H1 (cell line): Measurements from ENCODE around the gene RGS11. TPM values are rescaled to one million over a fixed set of nuclear protein-coding genes. Genes with fewer than 3 reads are reported as not detected.

ENCODE experiments used
- CEBPB ChIP-seq: IDR thresholded peaks from 2 replicates; pipeline ENCODE4 v1.6.1; 2012; ENCODE audit warnings: low read depth, low read length
- JUND ChIP-seq: IDR thresholded peaks from 2 replicates; pipeline ENCODE4 v1.6.1; 2011; ENCODE audit warnings: mild to moderate bottlenecking, improper control_type of control experiment, low read length
- SIX5 ChIP-seq: IDR thresholded peaks from 2 replicates; pipeline ENCODE4 v1.6.1; 2011; ENCODE audit warnings: mild to moderate bottlenecking, low read depth, low read length
- TAF7 ChIP-seq: optimal IDR thresholded peaks from 2 replicates; pipeline ENCODE3; 2011; ENCODE audit warnings: low read depth, mild to moderate bottlenecking, inconsistent platforms, low read length, moderate library complexity, borderline replicate concordance
- polyA plus RNA-seq, 7 experiments: library from polyadenylated mRNA; depleted of rRNA in 3 of 7; stranded (reverse) in 5 of 7; unstranded in 2 of 7; fragments of >200 nt in 5 of 7; fragments of 200-250 nt in 2 of 7; gene quantifications; 1 replicate in 5 of 7; 2 replicates in 1 of 7; 4 replicates in 1 of 7; pipeline versions ENCODE4 v1.2.1 to v1.2.3, GENCODE V29; 2011 to 2013; ENCODE audit warnings: missing spikeins in 2 of 7, mixed read lengths in 2 of 7
- total RNA-seq: library from RNA; stranded (reverse); fragmentation: NEBNext Ultra II Directional; extraction: Animal tissue kit (Norgen Biotek cat#: 25700); gene quantifications from 2 replicates; pipeline ENCODE4 v1.2.1, GENCODE V29; 2021
- TF ChIP-seq, protein P1 (sequence below): fragments of 300-600 bp; sonication (generic); IDR thresholded peaks from 2 replicates; pipeline ENCODE4 v1.7.1; 2012; ENCODE audit warnings: low read length, moderate library complexity, mild to moderate bottlenecking, inconsistent platforms; ENCODE audit not compliant: insufficient replicate concordance
- TF ChIP-seq, protein P2 (sequence below), 3 experiments: IDR thresholded peaks; 1 replicate in 2 of 3; 2 replicates in 1 of 3; pipeline versions ENCODE4 v1.5.1 to v1.6.1; 2011; ENCODE audit warnings: low read length in 3 of 3, mild to moderate bottlenecking in 3 of 3, inconsistent platforms in 2 of 3, low read depth in 1 of 3, moderate library complexity in 1 of 3; ENCODE audit not compliant: insufficient read depth in 1 of 3; ENCODE audit errors: control extremely low read depth in 1 of 3

Gene RGS11
- total and polyA plus RNA-seq, 2 of the 8 experiments (the other 6 are each of a cell fraction or from before 2014, with no cell fraction given): 0.84 to 1.2 TPM

DNA sequence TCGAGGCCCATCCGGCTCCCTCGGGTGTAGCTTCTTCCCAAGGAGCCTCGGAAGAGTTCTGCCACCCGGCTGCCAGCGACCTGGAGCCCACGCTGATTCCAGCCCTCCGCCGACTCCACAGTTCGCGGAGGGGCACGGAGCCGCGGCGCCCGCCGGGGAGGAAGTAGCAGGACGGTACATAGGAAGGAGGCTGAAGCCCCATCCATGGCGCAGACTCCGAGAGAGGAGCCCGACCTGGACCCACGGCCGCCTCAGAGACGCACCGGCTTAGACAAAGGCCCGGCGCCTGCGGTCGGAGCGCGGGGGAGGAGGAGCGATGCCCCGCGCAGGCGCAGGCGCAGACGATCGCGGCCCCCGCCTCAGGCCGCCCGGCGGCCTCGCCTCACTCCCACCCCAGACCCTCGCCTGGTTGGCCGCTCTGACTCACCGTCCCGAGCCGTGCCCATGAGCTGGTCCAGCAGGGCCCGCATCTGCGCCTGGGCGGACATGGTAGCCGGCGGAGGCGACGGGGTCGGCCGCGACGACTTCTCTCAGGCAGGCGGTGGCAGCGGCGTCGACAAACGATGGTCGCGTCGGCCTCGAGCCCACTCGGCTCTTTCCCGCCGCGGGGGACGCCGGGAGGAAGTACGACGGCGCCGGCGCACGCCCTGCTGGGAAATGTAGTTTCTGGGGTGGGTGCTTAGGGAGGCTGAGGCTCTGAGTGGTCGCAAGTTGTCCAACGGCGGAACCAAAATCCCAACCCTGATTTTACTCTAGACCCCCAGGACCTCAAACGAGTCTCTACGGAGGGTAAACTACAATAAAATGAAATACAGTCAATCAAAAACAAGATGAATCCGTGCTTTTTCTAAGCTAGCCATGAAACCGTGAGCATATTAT, 46.7 kb downstream of the RGS11 start, which contains the start of gene LUC7L (continued):
- TF ChIP-seq, protein P1, sequence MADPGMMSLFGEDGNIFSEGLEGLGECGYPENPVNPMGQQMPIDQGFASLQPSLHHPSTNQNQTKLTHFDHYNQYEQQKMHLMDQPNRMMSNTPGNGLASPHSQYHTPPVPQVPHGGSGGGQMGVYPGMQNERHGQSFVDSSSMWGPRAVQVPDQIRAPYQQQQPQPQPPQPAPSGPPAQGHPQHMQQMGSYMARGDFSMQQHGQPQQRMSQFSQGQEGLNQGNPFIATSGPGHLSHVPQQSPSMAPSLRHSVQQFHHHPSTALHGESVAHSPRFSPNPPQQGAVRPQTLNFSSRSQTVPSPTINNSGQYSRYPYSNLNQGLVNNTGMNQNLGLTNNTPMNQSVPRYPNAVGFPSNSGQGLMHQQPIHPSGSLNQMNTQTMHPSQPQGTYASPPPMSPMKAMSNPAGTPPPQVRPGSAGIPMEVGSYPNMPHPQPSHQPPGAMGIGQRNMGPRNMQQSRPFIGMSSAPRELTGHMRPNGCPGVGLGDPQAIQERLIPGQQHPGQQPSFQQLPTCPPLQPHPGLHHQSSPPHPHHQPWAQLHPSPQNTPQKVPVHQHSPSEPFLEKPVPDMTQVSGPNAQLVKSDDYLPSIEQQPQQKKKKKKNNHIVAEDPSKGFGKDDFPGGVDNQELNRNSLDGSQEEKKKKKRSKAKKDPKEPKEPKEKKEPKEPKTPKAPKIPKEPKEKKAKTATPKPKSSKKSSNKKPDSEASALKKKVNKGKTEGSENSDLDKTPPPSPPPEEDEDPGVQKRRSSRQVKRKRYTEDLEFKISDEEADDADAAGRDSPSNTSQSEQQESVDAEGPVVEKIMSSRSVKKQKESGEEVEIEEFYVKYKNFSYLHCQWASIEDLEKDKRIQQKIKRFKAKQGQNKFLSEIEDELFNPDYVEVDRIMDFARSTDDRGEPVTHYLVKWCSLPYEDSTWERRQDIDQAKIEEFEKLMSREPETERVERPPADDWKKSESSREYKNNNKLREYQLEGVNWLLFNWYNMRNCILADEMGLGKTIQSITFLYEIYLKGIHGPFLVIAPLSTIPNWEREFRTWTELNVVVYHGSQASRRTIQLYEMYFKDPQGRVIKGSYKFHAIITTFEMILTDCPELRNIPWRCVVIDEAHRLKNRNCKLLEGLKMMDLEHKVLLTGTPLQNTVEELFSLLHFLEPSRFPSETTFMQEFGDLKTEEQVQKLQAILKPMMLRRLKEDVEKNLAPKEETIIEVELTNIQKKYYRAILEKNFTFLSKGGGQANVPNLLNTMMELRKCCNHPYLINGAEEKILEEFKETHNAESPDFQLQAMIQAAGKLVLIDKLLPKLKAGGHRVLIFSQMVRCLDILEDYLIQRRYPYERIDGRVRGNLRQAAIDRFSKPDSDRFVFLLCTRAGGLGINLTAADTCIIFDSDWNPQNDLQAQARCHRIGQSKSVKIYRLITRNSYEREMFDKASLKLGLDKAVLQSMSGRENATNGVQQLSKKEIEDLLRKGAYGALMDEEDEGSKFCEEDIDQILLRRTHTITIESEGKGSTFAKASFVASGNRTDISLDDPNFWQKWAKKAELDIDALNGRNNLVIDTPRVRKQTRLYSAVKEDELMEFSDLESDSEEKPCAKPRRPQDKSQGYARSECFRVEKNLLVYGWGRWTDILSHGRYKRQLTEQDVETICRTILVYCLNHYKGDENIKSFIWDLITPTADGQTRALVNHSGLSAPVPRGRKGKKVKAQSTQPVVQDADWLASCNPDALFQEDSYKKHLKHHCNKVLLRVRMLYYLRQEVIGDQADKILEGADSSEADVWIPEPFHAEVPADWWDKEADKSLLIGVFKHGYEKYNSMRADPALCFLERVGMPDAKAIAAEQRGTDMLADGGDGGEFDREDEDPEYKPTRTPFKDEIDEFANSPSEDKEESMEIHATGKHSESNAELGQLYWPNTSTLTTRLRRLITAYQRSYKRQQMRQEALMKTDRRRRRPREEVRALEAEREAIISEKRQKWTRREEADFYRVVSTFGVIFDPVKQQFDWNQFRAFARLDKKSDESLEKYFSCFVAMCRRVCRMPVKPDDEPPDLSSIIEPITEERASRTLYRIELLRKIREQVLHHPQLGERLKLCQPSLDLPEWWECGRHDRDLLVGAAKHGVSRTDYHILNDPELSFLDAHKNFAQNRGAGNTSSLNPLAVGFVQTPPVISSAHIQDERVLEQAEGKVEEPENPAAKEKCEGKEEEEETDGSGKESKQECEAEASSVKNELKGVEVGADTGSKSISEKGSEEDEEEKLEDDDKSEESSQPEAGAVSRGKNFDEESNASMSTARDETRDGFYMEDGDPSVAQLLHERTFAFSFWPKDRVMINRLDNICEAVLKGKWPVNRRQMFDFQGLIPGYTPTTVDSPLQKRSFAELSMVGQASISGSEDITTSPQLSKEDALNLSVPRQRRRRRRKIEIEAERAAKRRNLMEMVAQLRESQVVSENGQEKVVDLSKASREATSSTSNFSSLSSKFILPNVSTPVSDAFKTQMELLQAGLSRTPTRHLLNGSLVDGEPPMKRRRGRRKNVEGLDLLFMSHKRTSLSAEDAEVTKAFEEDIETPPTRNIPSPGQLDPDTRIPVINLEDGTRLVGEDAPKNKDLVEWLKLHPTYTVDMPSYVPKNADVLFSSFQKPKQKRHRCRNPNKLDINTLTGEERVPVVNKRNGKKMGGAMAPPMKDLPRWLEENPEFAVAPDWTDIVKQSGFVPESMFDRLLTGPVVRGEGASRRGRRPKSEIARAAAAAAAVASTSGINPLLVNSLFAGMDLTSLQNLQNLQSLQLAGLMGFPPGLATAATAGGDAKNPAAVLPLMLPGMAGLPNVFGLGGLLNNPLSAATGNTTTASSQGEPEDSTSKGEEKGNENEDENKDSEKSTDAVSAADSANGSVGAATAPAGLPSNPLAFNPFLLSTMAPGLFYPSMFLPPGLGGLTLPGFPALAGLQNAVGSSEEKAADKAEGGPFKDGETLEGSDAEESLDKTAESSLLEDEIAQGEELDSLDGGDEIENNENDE: no peak
- TF ChIP-seq SIX5 (peak; percentile 92), CEBPB (no peak), JUND (0 out of 2 replicates have a peak, but pooled peaks have one; percentile 30), TAF7 (peak; percentile 94)
- TF ChIP-seq, protein P2, sequence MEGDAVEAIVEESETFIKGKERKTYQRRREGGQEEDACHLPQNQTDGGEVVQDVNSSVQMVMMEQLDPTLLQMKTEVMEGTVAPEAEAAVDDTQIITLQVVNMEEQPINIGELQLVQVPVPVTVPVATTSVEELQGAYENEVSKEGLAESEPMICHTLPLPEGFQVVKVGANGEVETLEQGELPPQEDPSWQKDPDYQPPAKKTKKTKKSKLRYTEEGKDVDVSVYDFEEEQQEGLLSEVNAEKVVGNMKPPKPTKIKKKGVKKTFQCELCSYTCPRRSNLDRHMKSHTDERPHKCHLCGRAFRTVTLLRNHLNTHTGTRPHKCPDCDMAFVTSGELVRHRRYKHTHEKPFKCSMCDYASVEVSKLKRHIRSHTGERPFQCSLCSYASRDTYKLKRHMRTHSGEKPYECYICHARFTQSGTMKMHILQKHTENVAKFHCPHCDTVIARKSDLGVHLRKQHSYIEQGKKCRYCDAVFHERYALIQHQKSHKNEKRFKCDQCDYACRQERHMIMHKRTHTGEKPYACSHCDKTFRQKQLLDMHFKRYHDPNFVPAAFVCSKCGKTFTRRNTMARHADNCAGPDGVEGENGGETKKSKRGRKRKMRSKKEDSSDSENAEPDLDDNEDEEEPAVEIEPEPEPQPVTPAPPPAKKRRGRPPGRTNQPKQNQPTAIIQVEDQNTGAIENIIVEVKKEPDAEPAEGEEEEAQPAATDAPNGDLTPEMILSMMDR (IDR thresholded peaks at IDR 0.05; ENCODE audit: control extremely low read depth in 1 of 3, insufficient read depth in 1 of 3, low read depth in 1 of 3, low read length in 3 of 3): no peak
